Ovary (tissue), 9 donors: ENCODE data around the gene LRRC4C. TPM values are rescaled to one million over a fixed set of nuclear protein-coding genes. Genes with fewer than 3 reads are reported as not detected.

ENCODE experiments used
- DNase-seq, 5 donors: peaks; one replicate each; pipeline ENCODE4 v3.0.0-alpha.2; 2019 to 2020
- H3K27ac ChIP-seq, 2 donors: fragments of 200-600 bp; one replicate each; pipeline versions ENCODE4 v1.5.1 to v1.8.0; 2019 to 2022
- H3K27me3 ChIP-seq: fragments of 200-600 bp; one replicate; pipeline ENCODE4 v1.8.0; 2022
- H3K36me3 ChIP-seq: fragments of 200-600 bp; sonication (generic); one replicate; pipeline ENCODE4 v1.5.1; 2019
- H3K4me1 ChIP-seq: one replicate; pipeline ENCODE4 v1.8.1; 2013; ENCODE audit warnings: mild to moderate bottlenecking, moderate library complexity; ENCODE audit not compliant: insufficient read depth
- H3K4me3 ChIP-seq: fragments of 200-600 bp; sonication (generic); one replicate; pipeline ENCODE4 v1.5.1; 2017
- H3K9me3 ChIP-seq, 2 donors: fragments of 200-600 bp in 1 of 2; sonication (generic) in 1 of 2; one replicate each; pipeline versions ENCODE4 v1.5.1 to v1.8.1; 2013 to 2019; ENCODE audit warnings: mild to moderate bottlenecking in 1 of 2, moderate library complexity in 1 of 2
- EP300 ChIP-seq: sonication (generic); formaldehyde crosslinking; IDR thresholded peaks from one replicate; pipeline ENCODE4 v1.6.1; 2017; ENCODE audit warnings: antibody characterized with exemption
- POLR2A ChIP-seq: fragments of 450-650 bp; IDR thresholded peaks from one replicate; pipeline ENCODE4 v1.6.1; 2017; ENCODE audit warnings: antibody characterized with exemption, mild to moderate bottlenecking, moderate library complexity
- WGBS, 3 donors: extraction: QIAGEN DNeasy Blood & Tissue Kit in 1 of 3; methylation state at CpG; one replicate each; pipeline versions ENCODE4 v1.1.5 to v1.1.7; 2013 to 2017; 5-methylcytosine and 5-hydroxymethylcytosine counted together
- intact Hi-C, 4 donors: fragments of 100-400 bp; cut with DNase I; formaldehyde crosslinking; loops; one replicate each; pipeline versions ENCODE4 v1.11.0 to v1.15.1; 2022 to 2023
- polyA plus RNA-seq, 2 donors: library from polyadenylated mRNA; stranded (reverse); fragments of 200-250 nt in 1 of 2; fragments of 350-450 nt in 1 of 2; fragmentation: Illumina TruSeq in 1 of 2; extraction: RNeasy Lipid Tissue Mini Kit (QIAGEN cat#74804) in 1 of 2; gene quantifications; one replicate each; pipeline ENCODE4 v1.2.3, GENCODE V29; 2013 to 2014
- total RNA-seq, 7 donors: library from RNA; depleted of rRNA in 2 of 7; stranded (reverse); fragments of >200 nt in 2 of 7; fragmentation: NEBNext Ultra II Directional in 3 of 7; extraction: Animal tissue kit (Norgen Biotek cat#: 25700) in 3 of 7; gene quantifications; one replicate each; pipeline versions ENCODE4 v1.1.0 to v1.2.4, GENCODE V29; 2016 to 2023
- TF ChIP-seq, protein P1 (sequence below), 3 donors: fragments of 450-650 bp in 2 of 3; fragments of 200-600 bp in 1 of 3; IDR thresholded peaks; one replicate each; pipeline versions ENCODE4 v1.5.1 to v1.8.0; 2016 to 2022; ENCODE audit warnings: antibody characterized with exemption in 3 of 3, mild to moderate bottlenecking in 1 of 3
- donor health status: DM: no; HTN: no; CAD: no; lungs with moderate emphysema.
- donor health status: DM: no; HTN: no; CAD: no.
- donor health status: Bipolar disorder and iron deficiency.
- donor health status: DM: yes; HTN: yes; CAD: no.
- donor health status: DM: no; HTN: no; CAD: no.
- donor health status: DM: yes; HTN: yes; CAD: no.

Gene LRRC4C
- total and polyA plus RNA-seq, 9 donors, result 0.15 to 12.5 (median 0.78) TPM

DNA sequence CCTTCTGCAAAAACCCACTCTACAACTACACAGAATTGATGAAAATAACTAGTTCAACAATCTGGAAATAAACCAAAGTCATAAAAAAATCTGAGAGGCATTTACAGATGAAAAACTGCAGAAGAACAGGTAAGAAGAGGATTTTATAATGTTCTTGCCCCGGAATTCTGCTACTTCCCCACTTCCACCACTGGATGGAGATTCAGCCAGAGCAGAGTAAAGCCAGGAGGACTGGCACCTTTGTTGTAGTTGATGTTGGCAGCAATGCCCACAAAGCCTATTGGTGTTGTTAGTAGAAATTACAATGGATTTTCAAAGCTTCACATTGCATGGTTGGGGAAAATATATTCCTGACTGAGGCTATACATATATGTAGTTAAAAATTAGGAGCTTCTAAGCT is 640.2 kb downstream of the LRRC4C start:
- no peak for DNase-seq
- no peaks in the 10 kb centered on the region for H3K4me1 ChIP-seq
- H3K9me3 ChIP-seq, result no peaks in the 10 kb centered on the region
- no peak for TF ChIP-seq POLR2A
- intact Hi-C loops, result no loop called here
- H3K27me3 ChIP-seq, result no peaks in the 10 kb centered on the region
- no peaks in the 10 kb centered on the region for H3K36me3 ChIP-seq
- WGBS, 3 donors, result 64 to 81% (median 69%) methylated on average over 1 of the region's 1 CpG
- H3K27ac ChIP-seq, result no peak overlapping the region
- no peak overlapping the region for H3K4me3 ChIP-seq

DNA sequence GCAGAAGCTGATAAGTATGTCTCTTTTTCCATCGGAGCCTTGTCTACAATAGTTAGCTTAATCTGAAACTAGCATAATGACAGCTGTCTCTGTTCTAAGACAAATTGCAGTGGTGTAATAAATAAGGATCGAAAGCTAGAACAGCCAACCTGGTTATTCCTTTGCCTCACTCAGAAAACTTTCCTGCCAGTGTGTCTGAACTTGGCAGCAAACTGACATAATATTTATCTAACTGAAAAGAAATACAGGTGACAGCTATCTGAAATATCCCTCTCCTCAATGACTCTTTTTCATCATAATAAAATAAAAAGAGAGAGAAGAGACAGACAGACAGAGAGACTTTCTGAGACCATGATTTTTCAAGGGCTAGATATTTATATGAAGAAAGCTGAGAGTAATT is 642.5 kb downstream of the LRRC4C start:
- Histone ChIP-seq H3K9me3 (no peaks in the 10 kb centered on the region), H3K4me3 (no peak overlapping the region), H3K27ac (no peak overlapping the region), H3K36me3 (no peaks in the 10 kb centered on the region), H3K27me3 (no peaks in the 10 kb centered on the region), H3K4me1 (no peaks in the 10 kb centered on the region)
- intact Hi-C loops, result no loop called here
- DNase-seq, result no peak
- WGBS, 3 donors, result 83 to 94% (median 84%) methylated on average over 2 of the region's 2 CpGs
- TF ChIP-seq EP300, result no peak
- TF ChIP-seq, protein P1, sequence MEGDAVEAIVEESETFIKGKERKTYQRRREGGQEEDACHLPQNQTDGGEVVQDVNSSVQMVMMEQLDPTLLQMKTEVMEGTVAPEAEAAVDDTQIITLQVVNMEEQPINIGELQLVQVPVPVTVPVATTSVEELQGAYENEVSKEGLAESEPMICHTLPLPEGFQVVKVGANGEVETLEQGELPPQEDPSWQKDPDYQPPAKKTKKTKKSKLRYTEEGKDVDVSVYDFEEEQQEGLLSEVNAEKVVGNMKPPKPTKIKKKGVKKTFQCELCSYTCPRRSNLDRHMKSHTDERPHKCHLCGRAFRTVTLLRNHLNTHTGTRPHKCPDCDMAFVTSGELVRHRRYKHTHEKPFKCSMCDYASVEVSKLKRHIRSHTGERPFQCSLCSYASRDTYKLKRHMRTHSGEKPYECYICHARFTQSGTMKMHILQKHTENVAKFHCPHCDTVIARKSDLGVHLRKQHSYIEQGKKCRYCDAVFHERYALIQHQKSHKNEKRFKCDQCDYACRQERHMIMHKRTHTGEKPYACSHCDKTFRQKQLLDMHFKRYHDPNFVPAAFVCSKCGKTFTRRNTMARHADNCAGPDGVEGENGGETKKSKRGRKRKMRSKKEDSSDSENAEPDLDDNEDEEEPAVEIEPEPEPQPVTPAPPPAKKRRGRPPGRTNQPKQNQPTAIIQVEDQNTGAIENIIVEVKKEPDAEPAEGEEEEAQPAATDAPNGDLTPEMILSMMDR (IDR thresholded peaks at IDR 0.05), result no peak
- TF ChIP-seq POLR2A, result no peak

DNA sequence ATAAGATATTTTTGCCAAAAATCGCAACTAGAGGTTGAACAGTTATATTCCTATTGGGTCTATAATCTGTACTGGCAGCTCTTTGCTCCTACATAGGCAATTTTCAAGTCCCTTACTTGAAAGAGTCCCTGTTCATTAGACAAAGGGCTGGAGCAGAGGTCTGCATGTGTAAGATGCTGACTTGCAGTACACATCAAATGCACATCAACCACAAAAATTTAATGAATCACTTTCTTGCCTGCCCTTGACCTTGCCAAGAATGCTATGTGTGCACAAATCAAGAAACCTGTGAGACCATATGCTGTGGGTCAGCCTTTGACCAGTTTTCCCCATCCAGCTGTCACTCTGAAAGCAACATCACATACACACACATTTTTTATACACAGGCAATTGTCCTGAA is 661.5 kb downstream of the LRRC4C start:
- Histone ChIP-seq H3K36me3 (no peaks in the 10 kb centered on the region), H3K27ac (no peak overlapping the region), H3K4me1 (no peaks in the 10 kb centered on the region), H3K4me3 (no peak overlapping the region), H3K27me3 (no peaks in the 10 kb centered on the region), H3K9me3 (no peaks in the 10 kb centered on the region)
- no peak for DNase-seq
- WGBS, 3 donors, result 31 to 59% (median 40%) methylated on average over 1 of the region's 1 CpG
- no peak for TF ChIP-seq POLR2A
- no peak for TF ChIP-seq EP300
- TF ChIP-seq, protein P1 (IDR thresholded peaks at IDR 0.05), result no peak
- intact Hi-C loops, result no loop called here

DNA sequence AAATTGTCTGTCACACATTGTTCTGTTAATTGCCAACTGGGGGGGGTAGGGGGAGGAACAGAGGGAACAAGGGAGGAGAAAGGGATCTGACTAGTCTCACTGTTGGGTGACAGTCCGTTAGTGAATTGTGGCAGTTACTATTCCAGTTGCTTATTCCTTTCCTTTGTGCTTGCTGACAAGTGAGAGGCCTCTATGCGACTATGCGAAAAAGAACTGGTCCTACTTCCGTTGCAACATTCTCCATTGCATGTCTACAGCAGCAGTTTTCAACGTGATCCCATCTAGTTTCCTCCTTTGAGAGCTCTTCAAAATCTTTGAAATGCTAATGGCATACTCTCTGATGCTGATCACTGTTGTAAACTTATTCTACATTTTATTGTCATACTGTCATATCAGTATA is 672.2 kb downstream of the LRRC4C start:
- intact Hi-C loops, result no loop called here
- no peak for DNase-seq
- 64 to 74% (median 72%) methylated on average over 5 of the region's 5 CpGs for WGBS, 3 donors
- H3K27ac ChIP-seq, result no peak overlapping the region
- no peaks in the 10 kb centered on the region for H3K4me1 ChIP-seq
- H3K4me3 ChIP-seq, result no peak overlapping the region
- TF ChIP-seq, protein P1 (IDR thresholded peaks at IDR 0.05), result no peak
- TF ChIP-seq POLR2A (no peak), EP300 (no peak)
- H3K27me3 ChIP-seq, result no peaks in the 10 kb centered on the region
- no peaks in the 10 kb centered on the region for H3K9me3 ChIP-seq
- no peaks in the 10 kb centered on the region for H3K36me3 ChIP-seq

DNA sequence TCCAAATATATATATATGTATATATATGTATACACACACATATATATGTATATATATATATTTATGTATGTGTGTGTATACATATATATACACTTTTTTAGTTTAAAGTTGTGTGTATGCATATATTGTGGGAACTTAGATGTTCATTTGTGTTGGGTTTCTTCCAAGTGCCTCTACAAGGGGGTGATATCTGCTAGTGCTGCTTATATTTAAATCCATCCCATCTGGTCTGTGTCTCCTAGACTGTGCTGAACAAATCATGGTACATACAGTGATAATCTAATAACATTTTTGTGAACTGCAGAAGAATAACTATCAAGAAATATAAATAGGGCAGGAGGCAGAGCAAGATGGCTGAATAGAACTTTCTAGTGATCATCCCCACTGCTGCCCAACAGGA is 696.4 kb downstream of the LRRC4C start:
- intact Hi-C loops, result no loop called here
- TF ChIP-seq EP300 (no peak), POLR2A (no peak)
- TF ChIP-seq, protein P1 (IDR thresholded peaks at IDR 0.05), result no peak
- H3K4me3 ChIP-seq, result no peak overlapping the region
- H3K27me3 ChIP-seq, result no peaks in the 10 kb centered on the region
- H3K27ac ChIP-seq, result no peak overlapping the region
- H3K36me3 ChIP-seq, result no peaks in the 10 kb centered on the region
- no peak for DNase-seq
- no peaks in the 10 kb centered on the region for H3K4me1 ChIP-seq
- H3K9me3 ChIP-seq, result no peaks in the 10 kb centered on the region
